KMS-11 (cell line): ENCODE data around the gene ST3GAL4.

ENCODE experiments used
- H2AFZ ChIP-seq: fragments of 200-600 bp; sonication (generic); 2 replicates; pipeline ENCODE4 v1.6.1; 2016; ENCODE audit warnings: antibody characterized with exemption, mixed run types, low read depth
- H3K27ac ChIP-seq: fragments of 200-600 bp; sonication (generic); 2 replicates; pipeline ENCODE4 v1.6.1; 2016; ENCODE audit warnings: mild to moderate bottlenecking, mixed run types
- H3K27me3 ChIP-seq: fragments of 200-600 bp; sonication (generic); 2 replicates; pipeline ENCODE4 v1.6.1; 2017; ENCODE audit warnings: mild to moderate bottlenecking, low read depth, mixed run types, moderate library complexity; ENCODE audit not compliant: insufficient read depth
- H3K36me3 ChIP-seq: fragments of 200-600 bp; sonication (generic); 2 replicates; pipeline ENCODE4 v1.6.1; 2017; ENCODE audit warnings: mild to moderate bottlenecking, mixed run types; ENCODE audit not compliant: insufficient read depth
- H3K4me1 ChIP-seq: fragments of 200-600 bp; sonication (generic); 2 replicates; pipeline ENCODE4 v1.6.1; 2016; ENCODE audit warnings: mild to moderate bottlenecking, low read depth, mixed run types; ENCODE audit not compliant: poor library complexity, severe bottlenecking
- H3K4me2 ChIP-seq: fragments of 200-600 bp; sonication (generic); 2 replicates; pipeline ENCODE4 v1.7.0; 2016; ENCODE audit warnings: mild to moderate bottlenecking, mixed run types
- H3K4me3 ChIP-seq: fragments of 200-600 bp; sonication (generic); IDR thresholded peaks from 2 replicates; pipeline ENCODE4 v1.6.1; 2017; ENCODE audit warnings: low read depth, low read length, mixed read lengths; ENCODE audit not compliant: insufficient read depth
- H3K79me2 ChIP-seq: fragments of 200-600 bp; sonication (generic); 2 replicates; pipeline ENCODE4 v1.6.1; 2016; ENCODE audit warnings: low read depth, mixed run types; ENCODE audit not compliant: insufficient read depth
- H3K9ac ChIP-seq: fragments of 200-600 bp; sonication (generic); 2 replicates; pipeline ENCODE4 v1.6.1; 2016; ENCODE audit warnings: mild to moderate bottlenecking, mixed run types
- H4K20me1 ChIP-seq: fragments of 200-600 bp; sonication (generic); 2 replicates; pipeline ENCODE4 v1.6.1; 2016; ENCODE audit warnings: mild to moderate bottlenecking, mixed run types; ENCODE audit not compliant: insufficient read depth
- CTCF ChIP-seq: fragments of 200-600 bp; sonication (generic); conservative IDR thresholded peaks from 2 replicates; pipeline ENCODE4 v1.6.1; 2017; ENCODE audit warnings: low read depth, mild to moderate bottlenecking, antibody characterized with exemption, low read length, moderate library complexity, mixed read lengths

The ST3GAL4 gene

GRCh38 chr11:126456783-126457542 is 101.5 kb downstream of the ST3GAL4 start:
- Histone ChIP-seq H4K20me1 (no peaks in the 10 kb centered on the region), H3K79me2 (no peaks in the 10 kb centered on the region), H3K4me3 (no peak overlapping the region), H3K4me1 (no peaks in the 10 kb centered on the region), H3K9ac (no peak overlapping the region), H3K27me3 (no peaks in the 10 kb centered on the region), H3K27ac (no peak overlapping the region), H3K4me2 (no peak overlapping the region), H2AFZ (no peak overlapping the region), H3K36me3 (no peaks in the 10 kb centered on the region)
- no peak for TF ChIP-seq CTCF

- no peak overlapping the region for H3K27ac ChIP-seq
- H3K79me2 ChIP-seq, result no peaks in the 10 kb centered on the region
- H2AFZ ChIP-seq, result no peak overlapping the region
- H3K9ac ChIP-seq, result no peak overlapping the region
- TF ChIP-seq CTCF, result no peak
- H3K27me3 ChIP-seq, result no peaks in the 10 kb centered on the region
- H3K4me2 ChIP-seq, result no peak overlapping the region
- no peak overlapping the region for H3K4me3 ChIP-seq
- H3K4me1 ChIP-seq, result no peaks in the 10 kb centered on the region
- no peaks in the 10 kb centered on the region for H3K36me3 ChIP-seq
- H4K20me1 ChIP-seq, result no peaks in the 10 kb centered on the region
Observed at GRCh38 chr11:126457817-126458216, 102.3 kb downstream of the ST3GAL4 start.

GRCh38 chr11:126459691-126460281 is 104.3 kb downstream of the ST3GAL4 start:
- TF ChIP-seq CTCF, result no peak
- Histone ChIP-seq H3K36me3 (no peaks in the 10 kb centered on the region), H3K27me3 (no peaks in the 10 kb centered on the region), H3K9ac (no peak overlapping the region), H2AFZ (no peak overlapping the region), H3K4me3 (no peak overlapping the region), H3K27ac (no peak overlapping the region), H3K79me2 (no peaks in the 10 kb centered on the region), H3K4me2 (no peak overlapping the region), H4K20me1 (no peaks in the 10 kb centered on the region), H3K4me1 (peaks cover 6% of the 10 kb centered on the region)

GRCh38 chr11:126460417-126461095 is 105.1 kb downstream of the ST3GAL4 start:
- Histone ChIP-seq H3K27ac (no peak overlapping the region), H3K4me2 (no peak overlapping the region), H2AFZ (no peak overlapping the region), H4K20me1 (no peaks in the 10 kb centered on the region), H3K27me3 (no peaks in the 10 kb centered on the region), H3K9ac (no peak overlapping the region), H3K4me1 (peaks cover 14% of the 10 kb centered on the region), H3K4me3 (no peak overlapping the region), H3K79me2 (no peaks in the 10 kb centered on the region), H3K36me3 (no peaks in the 10 kb centered on the region)
- no peak for TF ChIP-seq CTCF
